Small intestine (tissue), 7 donors: Measurements from ENCODE around the gene RIC8B. TPM values are rescaled to one million over a fixed set of nuclear protein-coding genes. Genes with fewer than 3 reads are reported as not detected.

Experiments used
- DNase-seq, 2 donors: peaks; one replicate each; pipeline versions ENCODE4 v3.0.0 to v3.0.0-alpha.2; 2013
- FAIRE-seq: peaks from 2 replicates; lab custom pipeline; 2012; peaks lifted over from hg19 to GRCh38; lab: Jason Lieb, UNC
- H3K27ac ChIP-seq, 3 donors: one replicate each; pipeline ENCODE4 v1.5.1; 2013; ENCODE audit warnings: low read length in 2 of 3, mild to moderate bottlenecking in 2 of 3, control low read depth in 1 of 3, inconsistent platforms in 1 of 3, low read depth in 1 of 3, moderate library complexity in 1 of 3
- H3K27me3 ChIP-seq, 3 donors: one replicate each; pipeline ENCODE4 v1.6.1; 2013; ENCODE audit warnings: low read length in 3 of 3, inconsistent platforms in 1 of 3; ENCODE audit not compliant: control insufficient read depth in 3 of 3, insufficient read depth in 3 of 3
- H3K36me3 ChIP-seq, 3 donors: one replicate each; pipeline ENCODE4 v1.6.1; 2013; ENCODE audit warnings: low read length in 3 of 3, inconsistent platforms in 1 of 3, low read depth in 1 of 3, mild to moderate bottlenecking in 1 of 3, moderate library complexity in 1 of 3; ENCODE audit not compliant: control insufficient read depth in 3 of 3, insufficient read depth in 2 of 3
- H3K4me1 ChIP-seq, 3 donors: one replicate each; pipeline ENCODE4 v1.6.1; 2013; ENCODE audit warnings: low read length in 2 of 3, inconsistent platforms in 1 of 3, low read depth in 1 of 3, mild to moderate bottlenecking in 1 of 3, moderate library complexity in 1 of 3; ENCODE audit not compliant: control insufficient read depth in 3 of 3, insufficient read depth in 2 of 3
- H3K4me3 ChIP-seq, 3 donors: one replicate each; pipeline ENCODE4 v1.5.1; 2013; ENCODE audit warnings: low read length in 3 of 3, control low read depth in 1 of 3, inconsistent platforms in 1 of 3, low read depth in 1 of 3, mild to moderate bottlenecking in 1 of 3, moderate library complexity in 1 of 3
- H3K9me3 ChIP-seq, 2 donors: one replicate each; pipeline ENCODE4 v1.6.1; 2013; ENCODE audit warnings: low read depth in 1 of 2, low read length in 1 of 2; ENCODE audit not compliant: control insufficient read depth in 2 of 2, insufficient read depth in 1 of 2
- WGBS, 3 donors: extraction: QIAGEN DNeasy Blood & Tissue Kit; methylation state at CpG; one replicate each; pipeline ENCODE4 v1.1.7; 2013; 5-methylcytosine and 5-hydroxymethylcytosine counted together
- polyA plus RNA-seq, 4 donors: library from polyadenylated mRNA; stranded (reverse) in 3 of 4; unstranded in 1 of 4; fragments of 200-250 nt in 3 of 4; fragments of 120-200 nt in 1 of 4; gene quantifications; one replicate each; pipeline versions ENCODE4 v1.2.1 to v1.2.3, GENCODE V29; 2013
- donor health status: healthy with polysubstance abuse.
- donor health status: control.
- donor health status: control.
- donor health status: Bipolar disorder and iron deficiency.
- donor health status: healthy.

RIC8B gene
- polyA plus RNA-seq, 4 donors: 3.0 to 11.7 (median 5.4) TPM

DNA sequence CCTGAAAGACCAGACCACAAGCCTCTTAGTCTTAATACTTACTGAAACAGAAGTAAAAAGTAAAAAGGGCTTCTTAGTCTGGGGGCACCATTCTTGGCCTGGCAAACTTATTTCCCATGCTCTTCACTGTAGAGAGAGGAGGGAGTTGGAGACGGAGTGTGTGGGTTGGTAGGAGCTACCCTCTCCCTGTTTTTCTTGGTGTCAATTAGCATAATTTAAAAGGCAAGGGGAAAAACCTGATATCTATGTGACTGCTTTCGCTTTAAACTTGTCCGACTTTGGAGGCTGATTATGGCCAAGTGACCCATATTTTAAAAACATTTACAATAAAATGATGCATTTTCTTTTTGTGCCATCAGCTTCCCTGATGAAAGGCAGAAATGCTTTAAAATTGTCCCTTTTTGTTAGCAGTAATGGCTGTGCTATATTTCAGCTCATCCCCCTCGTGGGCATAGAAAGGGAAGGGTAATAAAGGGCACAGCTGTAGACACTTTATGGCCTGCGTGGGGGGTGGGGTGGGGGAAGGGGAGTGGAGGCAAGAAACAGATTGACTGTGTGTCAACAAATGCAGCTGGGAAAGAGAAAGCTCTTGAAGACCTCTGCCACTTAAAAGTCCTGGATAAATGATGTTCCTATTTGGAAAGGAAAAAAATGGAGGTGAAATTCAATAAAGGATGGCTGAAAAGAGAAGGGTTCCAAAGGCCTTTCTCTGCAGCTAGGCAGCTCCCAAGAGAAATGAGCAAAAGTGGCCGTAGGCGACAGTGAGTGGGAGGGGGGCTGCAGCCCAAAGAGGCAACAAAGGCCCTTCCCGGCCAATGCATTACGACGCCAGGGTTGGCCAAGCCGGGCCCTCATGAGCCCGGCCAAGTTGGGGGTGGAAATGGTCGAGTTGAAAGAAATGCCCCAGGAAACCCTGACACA, 123.8 kb downstream of the RIC8B start:
- Histone ChIP-seq H3K9me3 (no peaks in the 10 kb centered on the region), H3K27me3 (peaks cover 0 to 5% (median 0%) of the 10 kb centered on the region in 3 donors), H3K4me3 (no peak overlapping the region), H3K4me1 (peaks cover 0 to 5% (median 1%) of the 10 kb centered on the region in 3 donors), H3K27ac (no peak overlapping the region), H3K36me3 (no peaks in the 10 kb centered on the region)
- peak in 1 of 2 donors; percentile 59 for DNase-seq
- 48 to 54% (median 49%) methylated on average over 13 of the region's 13 CpGs for WGBS, 3 donors
- FAIRE-seq: no peak

DNA sequence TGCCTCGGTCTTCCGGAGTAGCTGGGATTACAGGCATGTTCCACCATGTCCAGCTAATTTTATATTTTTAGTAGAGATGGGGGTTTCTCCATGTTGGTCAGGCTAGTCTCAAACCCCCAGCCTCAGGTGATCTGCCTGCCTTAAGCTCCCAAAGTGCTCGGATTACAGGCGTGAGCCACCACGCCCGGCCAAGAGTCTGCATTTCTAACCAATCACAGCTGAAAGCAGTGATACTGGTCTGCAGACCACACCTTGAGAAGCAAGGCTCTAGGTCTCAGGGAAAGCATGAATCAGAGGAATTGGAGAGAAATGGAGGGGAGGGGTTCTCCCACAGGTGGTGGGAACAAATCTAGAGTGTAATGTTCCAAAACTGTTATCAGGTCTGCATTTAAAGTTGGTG, 126.1 kb downstream of the RIC8B start:
- Histone ChIP-seq H3K27me3 (peaks cover 0 to 7% (median 0%) of the 10 kb centered on the region in 3 donors), H3K4me1 (peaks cover 0 to 5% (median 2%) of the 10 kb centered on the region in 3 donors), H3K36me3 (no peaks in the 10 kb centered on the region), H3K4me3 (no peak overlapping the region), H3K27ac (no peak overlapping the region), H3K9me3 (no peaks in the 10 kb centered on the region)
- WGBS, 3 donors: 52 to 73% (median 56%) methylated on average over 6 of the region's 6 CpGs
- DNase-seq (no peak), FAIRE-seq (no peak)

DNA sequence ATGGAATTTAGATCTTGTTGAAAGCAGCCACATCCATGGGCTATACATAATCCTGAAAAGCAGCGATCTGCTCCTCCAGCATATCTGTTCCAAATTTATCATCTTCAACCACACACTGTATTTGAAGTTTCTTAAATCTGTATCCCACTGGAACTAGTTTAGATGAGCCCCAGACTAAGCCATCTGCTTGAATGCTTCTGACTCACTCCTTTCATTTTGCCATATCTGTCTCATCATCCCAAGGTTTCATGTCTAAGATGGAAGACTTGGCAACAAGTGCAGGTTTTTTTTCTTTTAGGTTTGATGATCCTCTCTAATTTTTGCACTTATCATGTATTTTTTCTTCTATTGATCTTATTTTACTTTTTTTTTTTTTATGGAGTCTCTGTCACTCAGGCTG, 126.8 kb downstream of the RIC8B start:
- whole genome bisulfite sequencing, 3 donors: 89 to 98% (median 97%) methylated on average over 1 of the region's 1 CpG
- Histone ChIP-seq H3K4me1 (peaks cover 0 to 5% (median 2%) of the 10 kb centered on the region in 3 donors), H3K4me3 (no peak overlapping the region), H3K36me3 (no peaks in the 10 kb centered on the region), H3K27me3 (peaks cover 0 to 7% (median 0%) of the 10 kb centered on the region in 3 donors), H3K9me3 (no peaks in the 10 kb centered on the region), H3K27ac (no peak overlapping the region)
- FAIRE-seq (no peak), DNase-seq (no peak)

DNA sequence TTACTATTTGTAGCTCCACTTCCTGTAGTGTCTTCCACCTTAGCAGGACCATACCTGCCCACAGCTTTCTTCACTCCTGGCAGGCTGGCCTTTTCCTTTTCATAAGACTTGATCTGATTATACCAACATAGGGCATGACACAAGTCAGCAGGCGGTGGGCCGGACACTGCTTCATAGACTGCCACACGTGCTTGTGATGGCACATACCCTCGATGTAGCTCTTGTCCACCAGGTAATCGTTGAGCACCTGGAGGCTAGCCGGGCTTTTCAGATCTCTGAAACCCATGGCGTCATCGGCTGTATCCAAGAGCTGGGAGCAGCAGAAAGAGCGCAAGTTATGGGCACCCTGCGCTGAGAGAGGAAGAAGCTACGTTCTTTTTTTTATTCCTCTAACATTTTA, 127.6 kb downstream of the RIC8B start:
- Histone ChIP-seq H3K4me3 (no peak overlapping the region), H3K36me3 (no peaks in the 10 kb centered on the region), H3K4me1 (peaks cover 0 to 5% (median 2%) of the 10 kb centered on the region in 3 donors), H3K27me3 (peaks cover 0 to 7% (median 0%) of the 10 kb centered on the region in 3 donors), H3K9me3 (no peaks in the 10 kb centered on the region), H3K27ac (no peak overlapping the region)
- 88 to 93% (median 91%) methylated on average over 11 of the region's 11 CpGs for WGBS, 3 donors
- DNase-seq (no peak), FAIRE-seq (no peak)

DNA sequence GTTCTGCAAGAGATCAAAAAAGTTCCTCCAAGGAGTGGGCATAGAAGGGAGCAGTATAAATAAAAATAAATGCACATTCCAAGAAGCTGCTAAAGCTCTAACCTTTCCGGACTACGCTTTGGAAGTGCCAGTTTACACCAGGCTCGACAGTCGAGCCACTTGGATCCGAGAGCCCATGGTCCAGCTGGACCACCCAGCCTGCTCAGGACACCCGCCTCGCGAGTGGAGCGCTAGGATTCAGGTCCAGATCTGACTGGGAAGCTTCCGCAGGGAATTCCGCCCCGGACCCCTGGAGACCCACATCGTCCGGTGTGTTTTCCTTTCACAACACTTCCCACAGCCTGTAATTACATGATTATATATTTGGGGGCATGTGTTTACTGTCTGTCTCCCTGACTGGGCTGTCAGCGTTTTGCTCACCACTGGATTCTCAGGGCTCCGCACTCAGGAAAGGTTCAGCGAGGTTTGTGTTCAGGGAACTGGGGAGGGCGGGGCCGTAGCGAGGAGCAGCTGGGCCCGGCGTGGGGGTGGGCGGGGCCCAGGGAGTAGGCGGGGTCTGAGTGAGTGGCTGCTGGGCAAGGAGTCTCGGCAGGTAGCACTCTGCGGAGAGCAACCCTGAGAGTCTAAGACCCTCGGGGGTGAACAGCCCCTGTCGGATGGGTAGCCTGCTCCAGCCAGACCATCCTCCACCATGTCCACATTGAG, 128.9 kb downstream of the RIC8B start:
- DNase-seq (peak; percentile 84 to 90), FAIRE-seq (no peak)
- Histone ChIP-seq H3K4me1 (peaks cover 0 to 5% (median 2%) of the 10 kb centered on the region in 3 donors), H3K27me3 (peaks cover 0 to 7% (median 0%) of the 10 kb centered on the region in 3 donors), H3K9me3 (no peaks in the 10 kb centered on the region), H3K27ac (no peak overlapping the region), H3K36me3 (no peaks in the 10 kb centered on the region), H3K4me3 (peak overlapping the region in 1 of 3 donors; percentile 28)
- WGBS, 3 donors: 7 to 13% (median 7%) methylated on average over 28 of the region's 28 CpGs

DNA sequence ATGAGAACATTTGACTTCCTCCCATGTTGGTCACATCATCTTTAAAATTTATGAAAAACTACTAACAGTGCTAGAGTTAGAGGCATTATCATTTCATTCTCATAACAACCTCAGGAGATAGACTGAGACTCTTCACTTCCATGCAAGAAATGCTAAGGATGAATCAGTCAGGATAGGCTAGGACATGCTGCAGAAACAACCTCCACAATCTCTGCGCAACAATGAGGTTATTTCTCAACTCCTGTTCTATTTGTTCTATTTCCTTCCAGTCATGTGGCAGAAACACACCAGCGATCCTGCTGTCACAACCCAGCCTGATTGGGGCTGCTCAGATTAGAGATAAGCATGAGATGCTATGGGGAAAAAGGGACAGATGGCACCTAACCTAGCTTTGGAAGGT, 132.2 kb downstream of the RIC8B start:
- Histone ChIP-seq H3K36me3 (no peaks in the 10 kb centered on the region), H3K27me3 (peaks cover 0 to 7% (median 0%) of the 10 kb centered on the region in 3 donors), H3K27ac (no peak overlapping the region), H3K4me1 (peaks cover 0 to 2% (median 0%) of the 10 kb centered on the region in 3 donors), H3K9me3 (no peaks in the 10 kb centered on the region), H3K4me3 (no peak overlapping the region)
- no peak for FAIRE-seq
- 68 to 72% (median 69%) methylated on average over 2 of the region's 2 CpGs for WGBS, 3 donors
- DNase-seq: no peak

DNA sequence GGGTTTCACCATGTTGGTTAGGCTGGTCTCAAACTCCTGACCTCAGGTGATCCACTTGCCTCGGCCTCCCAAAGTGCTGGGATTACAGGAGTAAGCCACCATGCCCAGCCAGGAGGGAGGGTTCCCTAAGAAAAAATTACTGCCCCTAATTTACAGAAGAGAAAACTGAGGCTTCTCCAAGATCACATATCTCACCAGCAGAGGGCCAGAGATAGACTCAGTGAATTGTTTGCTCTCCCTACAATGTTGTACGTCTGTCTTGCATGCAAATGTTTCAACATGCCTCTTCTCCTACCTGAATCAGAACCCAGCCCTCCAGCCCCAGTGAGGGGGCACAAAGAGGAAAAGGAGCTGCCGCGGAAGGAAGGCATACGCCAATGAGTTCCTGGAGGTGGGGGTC, 132.9 kb downstream of the RIC8B start:
- Histone ChIP-seq H3K4me1 (peaks cover 0 to 2% (median 0%) of the 10 kb centered on the region in 3 donors), H3K36me3 (no peaks in the 10 kb centered on the region), H3K9me3 (no peaks in the 10 kb centered on the region), H3K4me3 (no peak overlapping the region), H3K27ac (no peak overlapping the region), H3K27me3 (peaks cover 0 to 7% (median 0%) of the 10 kb centered on the region in 3 donors)
- no peak for FAIRE-seq
- 69 to 79% (median 70%) methylated on average over 5 of the region's 5 CpGs for WGBS, 3 donors
- DNase-seq: no peak

DNA sequence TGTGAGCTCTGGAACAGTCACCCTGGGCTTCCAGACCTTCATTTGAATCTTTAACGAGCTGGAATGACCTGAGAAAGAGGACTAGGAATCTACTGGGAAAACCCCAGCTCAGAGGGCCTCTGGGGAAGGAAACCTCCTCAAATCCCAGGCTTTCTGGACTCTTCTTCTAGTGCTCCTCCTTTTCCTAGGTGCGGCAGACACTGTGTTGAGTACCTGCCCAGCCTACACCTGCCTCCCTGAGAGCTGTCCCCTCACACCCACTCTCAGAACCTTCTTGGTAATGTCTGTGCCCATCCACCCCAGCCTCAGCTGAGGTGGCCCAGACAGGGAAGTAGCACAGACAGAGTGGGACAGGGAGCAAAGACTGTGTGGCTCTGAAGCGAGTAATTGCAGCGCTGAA, 133.4 kb downstream of the RIC8B start:
- Histone ChIP-seq H3K27me3 (peaks cover 0 to 7% (median 0%) of the 10 kb centered on the region in 3 donors), H3K27ac (no peak overlapping the region), H3K9me3 (no peaks in the 10 kb centered on the region), H3K4me3 (no peak overlapping the region), H3K4me1 (peaks cover 0 to 2% (median 0%) of the 10 kb centered on the region in 3 donors), H3K36me3 (no peaks in the 10 kb centered on the region)
- WGBS, 3 donors: 65 to 78% (median 75%) methylated on average over 3 to 4 of the region's 4 CpGs
- DNase-seq: no peak
- no peak for FAIRE-seq
